ACHN (cell line): Measurements from ENCODE around the gene BRIP1.

ENCODE experiments used
- DNase-seq: peaks from one replicate; pipeline ENCODE4 v3.0.0-alpha.2; 2015
- in situ Hi-C: cut with HindIII; loops from 2 replicates; pipeline ENCODE4 v1.10.0; 2017; ENCODE audit warnings: low sequenced_read_pairs, low pct_ligation_motif_present, low pct_unique_long_range_greater_than_20kb

BRIP1 gene

DNA sequence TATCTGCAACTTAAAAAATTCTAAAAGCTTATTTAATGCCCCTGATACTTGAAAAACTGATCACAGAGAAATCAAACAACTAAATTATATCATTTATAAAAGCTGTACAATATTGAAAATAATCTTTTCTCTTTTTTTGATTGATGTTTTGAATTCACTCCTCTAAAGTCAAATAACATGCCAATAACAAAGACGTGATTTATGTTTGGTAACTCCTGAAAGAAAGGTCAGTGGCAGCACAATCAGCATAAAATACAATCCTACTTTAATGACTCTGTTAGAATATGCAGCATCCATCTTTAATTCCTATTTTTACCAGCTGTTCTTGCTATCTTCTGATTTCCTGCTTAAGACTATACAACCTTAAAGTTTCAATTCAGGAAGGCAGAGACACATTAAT is 221.6 kb downstream of the BRIP1 start:
- no peak for DNase-seq
- in situ Hi-C loops, result loop anchor here (25.0 kb wide), 1 partner anchor 196 kb away; no protein-coding TSS in a partner anchor

DNA sequence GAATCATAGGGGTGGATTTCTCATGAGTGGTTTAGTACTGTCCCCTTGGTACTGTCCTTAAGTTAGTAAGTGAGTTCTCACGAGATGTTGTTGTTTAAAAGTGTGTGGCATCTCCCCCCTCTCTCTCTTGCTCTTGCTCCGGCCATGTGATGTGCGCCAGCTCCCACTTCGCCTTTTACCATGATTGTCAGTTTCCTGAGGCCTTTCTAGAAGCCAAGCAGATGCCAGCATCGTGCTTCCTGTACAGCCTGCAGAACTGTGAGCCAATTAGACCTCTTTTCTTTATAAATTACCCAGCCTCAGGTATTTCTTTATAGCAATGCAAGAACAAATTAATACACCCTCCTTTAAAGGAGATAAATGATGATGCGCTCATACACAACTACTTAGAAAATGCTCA is 222.2 kb downstream of the BRIP1 start:
- DNase-seq, result no peak
- in situ Hi-C loops, result loop anchor here (25.0 kb wide), 1 partner anchor 196 kb away; no protein-coding TSS in a partner anchor

DNA sequence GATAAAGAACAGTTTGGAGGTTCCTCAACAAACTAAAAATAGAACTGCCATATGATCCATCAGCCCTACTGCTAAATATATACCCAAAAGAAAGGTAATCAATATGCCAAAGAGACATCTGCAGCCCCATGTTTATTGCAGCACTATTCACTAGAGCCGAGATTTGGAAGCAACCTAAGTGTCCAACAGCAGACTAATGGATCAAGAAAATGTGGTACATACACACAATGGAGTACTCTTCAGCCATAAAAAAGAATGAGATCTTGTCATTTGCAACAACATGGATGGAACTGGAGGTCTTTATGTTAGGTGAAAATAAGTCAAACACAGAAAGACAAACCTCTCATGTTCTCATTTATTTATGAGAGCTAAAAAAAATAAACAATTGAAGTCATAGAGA is 223.5 kb downstream of the BRIP1 start:
- DNase-seq, result no peak
- in situ Hi-C loops, result loop anchor here (25.0 kb wide), 1 partner anchor 197 kb away; no protein-coding TSS in a partner anchor

GRCh38 chr17:61638087-61638486 is 225.2 kb downstream of the BRIP1 start:
- no peak for DNase-seq
- in situ Hi-C loops, result loop anchor here (25.0 kb wide), 1 partner anchor 199 kb away; no protein-coding TSS in a partner anchor

GRCh38 chr17:61635913-61636432 is 227.4 kb downstream of the BRIP1 start:
- peak; percentile 67 for DNase-seq
- in situ Hi-C loops, result loop anchor here (25.0 kb wide), 1 partner anchor 201 kb away; no protein-coding TSS in a partner anchor

DNA sequence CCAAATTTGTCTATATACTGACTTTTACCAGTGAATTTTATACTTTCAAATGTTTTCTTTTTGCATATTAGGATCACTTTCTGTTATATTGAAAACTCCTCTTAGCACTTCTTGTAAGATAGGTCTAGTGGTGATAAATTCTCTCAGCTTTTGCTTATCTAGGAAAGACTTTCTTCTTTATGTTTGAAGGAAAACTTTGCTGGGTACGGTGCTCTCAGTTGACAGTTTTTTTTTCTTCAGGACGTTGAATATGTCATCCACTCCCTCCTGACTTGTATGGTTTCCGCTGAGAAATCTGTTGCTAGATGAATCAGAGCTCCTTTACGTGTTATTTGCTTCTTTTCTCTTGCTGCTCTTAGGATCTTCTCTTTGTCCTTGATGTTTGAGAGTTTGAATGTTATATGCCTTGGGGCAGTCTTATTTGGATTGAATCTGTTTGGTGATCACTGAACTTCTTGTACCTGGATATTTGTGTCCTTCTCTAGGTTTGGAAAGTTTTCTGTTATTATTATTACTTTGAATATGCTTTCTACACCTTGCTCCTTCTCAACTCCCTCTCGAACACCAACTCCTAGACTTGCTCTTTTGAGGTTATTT is 228.3 kb downstream of the BRIP1 start:
- in situ Hi-C loops, result loop anchor here (25.0 kb wide), 1 partner anchor 202 kb away; no protein-coding TSS in a partner anchor
- no peak for DNase-seq

- in situ Hi-C loops, result loop anchor here (25.0 kb wide), 1 partner anchor 203 kb away; no protein-coding TSS in a partner anchor
- DNase-seq, result no peak
These were observed 229.3 kb downstream of the BRIP1 start for GRCh38 chr17:61634011-61634539.

GRCh38 chr17:61632826-61633225 is 230.5 kb downstream of the BRIP1 start:
- no peak for DNase-seq
- in situ Hi-C loops, result loop anchor here (25.0 kb wide), 1 partner anchor 204 kb away; no protein-coding TSS in a partner anchor

GRCh38 chr17:61631800-61632199 is 231.5 kb downstream of the BRIP1 start:
- DNase-seq, result no peak
- in situ Hi-C loops, result loop anchor here (25.0 kb wide), 1 partner anchor 206 kb away; no protein-coding TSS in a partner anchor
